GM19372 (cell line): ENCODE data around the gene HAO2.

Experiments
- ATAC-seq: cut with Tn5 transposase; IDR thresholded peaks from one replicate; pipeline ENCODE4 v1.9.1; 2021; ENCODE audit warnings: mild to moderate bottlenecking, low read depth, moderate library complexity; ENCODE audit not compliant: unreplicated experiment

Gene HAO2

GRCh38 chr1:119428991-119429390 is 60.4 kb downstream of the HAO2 start:
- ATAC-seq: no peak

GRCh38 chr1:119429687-119430086 is 61.1 kb downstream of the HAO2 start:
- ATAC-seq: no peak

GRCh38 chr1:119430486-119430885 is 61.9 kb downstream of the HAO2 start:
- no peak for ATAC-seq

DNA sequence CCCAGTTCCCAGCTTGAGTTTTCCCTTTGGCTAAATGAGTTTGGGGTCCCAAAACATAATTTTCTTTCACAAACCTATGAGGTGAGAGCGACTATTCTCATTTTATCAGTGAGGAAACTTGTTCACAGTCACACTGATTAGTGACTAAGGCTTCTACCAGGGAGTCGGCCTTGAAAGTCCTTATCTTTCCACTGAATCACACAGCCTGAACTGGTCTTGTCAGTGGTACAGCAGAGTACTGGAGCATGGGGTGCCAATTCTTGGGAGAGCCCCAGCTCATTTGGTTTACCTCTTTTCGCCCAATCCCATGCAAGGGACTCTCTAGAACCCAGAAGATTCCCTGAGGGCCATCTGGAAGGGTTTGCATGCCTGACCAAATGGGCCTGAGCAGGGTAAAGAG is 63.3 kb downstream of the HAO2 start:
- no peak for ATAC-seq

DNA sequence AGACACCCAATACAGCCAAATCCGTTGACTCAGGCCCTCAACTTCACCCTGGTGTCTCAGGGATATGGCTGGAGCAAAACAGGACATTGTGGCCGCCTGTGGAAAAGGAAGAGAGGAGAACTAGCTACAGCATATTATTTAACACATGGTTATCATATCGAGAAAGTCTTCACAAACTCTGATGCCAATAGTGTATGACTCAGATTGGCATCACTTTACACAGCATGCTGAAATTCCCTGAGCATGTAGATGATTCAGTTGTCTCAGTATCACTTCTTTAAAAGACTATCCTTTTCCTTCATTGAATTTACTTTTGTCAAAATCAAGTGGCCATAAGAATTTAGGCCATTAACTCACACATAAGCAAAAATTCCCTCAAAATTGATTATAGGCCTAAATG is 66.5 kb downstream of the HAO2 start:
- no peak for ATAC-seq

GRCh38 chr1:119438761-119439160 is 70.2 kb downstream of the HAO2 start:
- no peak for ATAC-seq

DNA sequence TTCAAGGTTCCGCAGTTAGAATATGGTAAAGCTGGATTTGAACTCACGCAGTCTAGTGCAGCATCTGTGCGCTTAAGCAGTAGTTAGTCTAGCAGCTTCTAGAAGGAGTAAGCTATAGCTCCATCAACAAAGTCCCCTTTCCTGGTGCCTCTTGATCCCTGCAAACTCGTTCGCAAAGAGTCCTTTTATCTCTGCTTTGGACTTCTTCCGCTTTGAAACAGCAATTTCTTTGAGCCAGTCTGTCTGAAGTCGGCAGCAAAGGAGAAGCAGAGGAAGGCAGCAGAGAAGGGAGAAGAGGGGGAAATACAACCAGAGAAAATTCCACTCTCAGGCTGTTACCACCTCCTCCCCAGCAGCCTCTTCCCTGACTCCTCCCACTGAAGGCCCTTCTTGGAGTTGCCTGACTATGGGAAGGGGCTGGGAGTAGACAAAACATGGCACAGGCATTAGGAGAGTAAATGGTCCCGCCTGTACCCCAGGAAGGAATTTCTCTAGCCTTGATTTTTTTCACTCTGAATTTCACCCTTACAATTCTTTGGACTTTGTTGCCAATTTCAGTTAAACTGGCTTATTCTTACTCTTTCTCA is 72.2 kb downstream of the HAO2 start:
- ATAC-seq: no peak

GRCh38 chr1:119442756-119443155 is 74.2 kb downstream of the HAO2 start:
- no peak for ATAC-seq
